ENCODE results near the gene PRODH.
"Not testable (repeated sequence)": the region's sequence is repeated elsewhere in the genome, so short reads cannot be mapped to it uniquely, and the experiment has no call there.

PRODH gene

GRCh38 chr22:18933914-18934313, 2.2 kb downstream of the PRODH start:
- Histone ChIP-seq H3K9me3 (ENCODE audit: control extremely low read depth in 1 of 5, control insufficient read depth in 4 of 5, insufficient read depth in 2 of 5, low read depth in 1 of 5, low read length in 4 of 5) (no peaks in the 10 kb centered on the region), H3K27me3 (replicated peaks in 2 of 5; ENCODE audit: control insufficient read depth in 4 of 5, insufficient read depth in 5 of 5, low read length in 4 of 5) (no peaks in the 10 kb centered on the region), H3K36me3 (ENCODE audit: control insufficient read depth in 4 of 4, insufficient read depth in 4 of 4, low read length in 3 of 4) (no peaks in the 10 kb centered on the region), H3K4me3 (ENCODE audit: control insufficient read depth in 1 of 7, extremely low read depth in 1 of 7, insufficient read depth in 4 of 7, low read depth in 2 of 7, low read length in 6 of 7) (no peak overlapping the region), H3K27ac (ENCODE audit: insufficient read depth in 1 of 2, low read depth in 1 of 2, low read length in 2 of 2, poor library complexity in 1 of 2, severe bottlenecking in 2 of 2) (no peak overlapping the region), H3K4me1 (ENCODE audit: control extremely low read depth in 1 of 4, control insufficient read depth in 4 of 4, insufficient read depth in 4 of 4, low read length in 3 of 4) (no peaks in the 10 kb centered on the region)
- ChIA-PET POLR2A (no interaction called here), CTCF (interaction anchor here (1.3 kb wide), 1 partner anchor 28 kb away, joined by 3 read pairs; the partner anchor contains the start of gene DGCR6)
- WGBS (ENCODE audit: insufficient coverage): no CpG with 5 or more reads among the region's 7 CpGs
- DNase-seq: no peak

- ChIA-PET POLR2A (no interaction called here), CTCF (interaction anchor here (1.9 kb wide), 1 partner anchor 26 kb away, joined by 7 read pairs; the partner anchor contains the start of gene DGCR6)
- WGBS (ENCODE audit: insufficient coverage): no CpG with 5 or more reads among the region's 16 CpGs
These were observed 4.0 kb downstream of the PRODH start for GRCh38 chr22:18931905-18932652.

DNA sequence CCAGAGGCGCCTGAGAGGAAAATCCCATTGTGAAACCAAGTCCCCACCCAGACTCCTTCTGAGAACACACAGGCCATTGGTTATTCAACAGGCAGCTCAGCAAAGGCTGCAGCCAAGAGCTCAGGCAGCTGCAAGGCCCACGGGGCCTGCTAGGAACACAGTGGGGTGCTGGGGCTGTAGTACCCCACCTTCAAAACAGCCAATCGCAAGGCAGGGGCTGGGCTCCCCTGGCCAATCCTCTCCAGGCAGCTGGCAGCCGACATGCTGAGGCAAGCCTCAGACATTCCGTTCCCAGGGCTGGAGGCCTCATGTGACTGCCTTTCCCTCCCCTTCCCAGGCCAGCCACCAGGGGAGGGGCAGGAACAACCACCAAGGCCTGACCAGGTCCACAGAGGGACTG, 6.6 kb downstream of the PRODH start:
- H3K36me3 ChIP-seq (ENCODE audit: control insufficient read depth in 4 of 4, insufficient read depth in 4 of 4, low read length in 3 of 4): no peaks in the 10 kb centered on the region
- no peaks in the 10 kb centered on the region for H3K27me3 ChIP-seq (replicated peaks in 2 of 5; ENCODE audit: control insufficient read depth in 4 of 5, insufficient read depth in 5 of 5, low read length in 4 of 5)
- H3K27ac ChIP-seq (ENCODE audit: insufficient read depth in 1 of 2, low read depth in 1 of 2, low read length in 2 of 2, poor library complexity in 1 of 2, severe bottlenecking in 2 of 2): no peak overlapping the region
- DNase-seq: no peak
- no CpG with 5 or more reads among the region's 5 CpGs for WGBS (ENCODE audit: insufficient coverage)
- ChIA-PET POLR2A (no interaction called here), CTCF (interaction anchor here (1.4 kb wide), 1 partner anchor 21 kb away, joined by 5 read pairs; no protein-coding TSS in a partner anchor)
- no peaks in the 10 kb centered on the region for H3K4me1 ChIP-seq (ENCODE audit: control extremely low read depth in 1 of 4, control insufficient read depth in 4 of 4, insufficient read depth in 4 of 4, low read length in 3 of 4)
- H3K4me3 ChIP-seq (ENCODE audit: control insufficient read depth in 1 of 7, extremely low read depth in 1 of 7, insufficient read depth in 4 of 7, low read depth in 2 of 7, low read length in 6 of 7): no peak overlapping the region
- no peaks in the 10 kb centered on the region for H3K9me3 ChIP-seq (ENCODE audit: control extremely low read depth in 1 of 5, control insufficient read depth in 4 of 5, insufficient read depth in 2 of 5, low read depth in 1 of 5, low read length in 4 of 5)

More at GRCh38 chr22:18931905-18932652, 4.0 kb downstream of the PRODH start:
- DNase-seq: no peak
- Histone ChIP-seq H3K4me1 (ENCODE audit: control extremely low read depth in 1 of 4, control insufficient read depth in 4 of 4, insufficient read depth in 4 of 4, low read length in 3 of 4) (no peaks in the 10 kb centered on the region), H3K27me3 (replicated peaks in 2 of 5; ENCODE audit: control insufficient read depth in 4 of 5, insufficient read depth in 5 of 5, low read length in 4 of 5) (no peaks in the 10 kb centered on the region), H3K27ac (ENCODE audit: insufficient read depth in 1 of 2, low read depth in 1 of 2, low read length in 2 of 2, poor library complexity in 1 of 2, severe bottlenecking in 2 of 2) (no peak overlapping the region), H3K36me3 (ENCODE audit: control insufficient read depth in 4 of 4, insufficient read depth in 4 of 4, low read length in 3 of 4) (no peaks in the 10 kb centered on the region), H3K4me3 (ENCODE audit: control insufficient read depth in 1 of 7, extremely low read depth in 1 of 7, insufficient read depth in 4 of 7, low read depth in 2 of 7, low read length in 6 of 7) (no peak overlapping the region), H3K9me3 (ENCODE audit: control extremely low read depth in 1 of 5, control insufficient read depth in 4 of 5, insufficient read depth in 2 of 5, low read depth in 1 of 5, low read length in 4 of 5) (no peaks in the 10 kb centered on the region)

- POLR2A ChIA-PET: no interaction called here
- H3K9me3 ChIP-seq (ENCODE audit: control extremely low read depth in 1 of 5, control insufficient read depth in 4 of 5, insufficient read depth in 2 of 5, low read depth in 1 of 5, low read length in 4 of 5): no peaks in the 10 kb centered on the region
- no peak overlapping the region for H3K27ac ChIP-seq (ENCODE audit: insufficient read depth in 1 of 2, low read depth in 1 of 2, low read length in 2 of 2, poor library complexity in 1 of 2, severe bottlenecking in 2 of 2)
- no peaks in the 10 kb centered on the region for H3K27me3 ChIP-seq (replicated peaks in 2 of 5; ENCODE audit: control insufficient read depth in 4 of 5, insufficient read depth in 5 of 5, low read length in 4 of 5)
- no peaks in the 10 kb centered on the region for H3K36me3 ChIP-seq (ENCODE audit: control insufficient read depth in 4 of 4, insufficient read depth in 4 of 4, low read length in 3 of 4)
- no peak for DNase-seq
- H3K4me3 ChIP-seq (ENCODE audit: control insufficient read depth in 1 of 7, extremely low read depth in 1 of 7, insufficient read depth in 4 of 7, low read depth in 2 of 7, low read length in 6 of 7): no peak overlapping the region
- H3K4me1 ChIP-seq (ENCODE audit: control extremely low read depth in 1 of 4, control insufficient read depth in 4 of 4, insufficient read depth in 4 of 4, low read length in 3 of 4): no peaks in the 10 kb centered on the region
- no CpG with 5 or more reads among the region's 5 CpGs for WGBS (ENCODE audit: insufficient coverage)
- CTCF ChIA-PET: interaction anchor here (1.0 to 1.8 kb wide), 3 partner anchors 9 to 20 kb away, joined by 4 to 6 read pairs (median 4); partner anchors contain the start of gene PRODH
These were observed 8.5 kb downstream of the PRODH start for GRCh38 chr22:18927573-18927972.

DNA sequence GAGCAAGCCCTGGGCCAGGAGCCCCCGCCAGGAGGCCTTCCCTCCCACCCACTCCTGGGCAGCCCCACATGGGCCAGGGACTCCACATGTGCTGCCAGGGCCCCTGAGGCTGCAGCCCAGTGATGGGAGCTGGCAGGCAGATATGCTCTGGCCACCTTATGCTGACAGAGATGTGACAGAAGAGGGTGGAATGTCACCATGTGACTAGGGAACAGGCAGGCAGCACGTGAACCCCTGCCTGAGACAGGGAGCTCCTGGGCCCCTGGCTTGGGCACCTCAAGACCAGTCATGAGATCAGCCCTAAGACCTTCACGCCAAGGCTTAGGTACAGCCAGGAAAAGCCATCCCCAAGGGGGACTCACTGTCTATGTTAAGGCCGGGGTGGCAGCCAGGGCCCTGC, 9.1 kb downstream of the PRODH start:
- no CpG with 5 or more reads among the region's 4 CpGs for WGBS (ENCODE audit: insufficient coverage)
- Histone ChIP-seq H3K9me3 (ENCODE audit: control extremely low read depth in 1 of 5, control insufficient read depth in 4 of 5, insufficient read depth in 2 of 5, low read depth in 1 of 5, low read length in 4 of 5) (no peaks in the 10 kb centered on the region), H3K4me3 (ENCODE audit: control insufficient read depth in 1 of 7, extremely low read depth in 1 of 7, insufficient read depth in 4 of 7, low read depth in 2 of 7, low read length in 6 of 7) (no peak overlapping the region), H3K4me1 (ENCODE audit: control extremely low read depth in 1 of 4, control insufficient read depth in 4 of 4, insufficient read depth in 4 of 4, low read length in 3 of 4) (no peaks in the 10 kb centered on the region), H3K27me3 (replicated peaks in 2 of 5; ENCODE audit: control insufficient read depth in 4 of 5, insufficient read depth in 5 of 5, low read length in 4 of 5) (no peaks in the 10 kb centered on the region), H3K36me3 (ENCODE audit: control insufficient read depth in 4 of 4, insufficient read depth in 4 of 4, low read length in 3 of 4) (no peaks in the 10 kb centered on the region), H3K27ac (ENCODE audit: insufficient read depth in 1 of 2, low read depth in 1 of 2, low read length in 2 of 2, poor library complexity in 1 of 2, severe bottlenecking in 2 of 2) (no peak overlapping the region)
- ChIA-PET POLR2A (no interaction called here), CTCF (interaction anchor here (1.0 to 1.8 kb wide), 2 partner anchors 10 to 17 kb away, joined by 4 to 6 read pairs; partner anchors contain the start of gene PRODH)
- DNase-seq: no peak

GRCh38 chr22:18925368-18926064, 10.6 kb downstream of the PRODH start:
- H3K27me3 ChIP-seq (replicated peaks in 2 of 5; ENCODE audit: control insufficient read depth in 4 of 5, insufficient read depth in 5 of 5, low read length in 4 of 5): no peaks in the 10 kb centered on the region
- H3K4me1 ChIP-seq (ENCODE audit: control extremely low read depth in 1 of 4, control insufficient read depth in 4 of 4, insufficient read depth in 4 of 4, low read length in 3 of 4): no peaks in the 10 kb centered on the region
- CTCF ChIA-PET: no interaction called here
- DNase-seq: no peak
- no peaks in the 10 kb centered on the region for H3K9me3 ChIP-seq (ENCODE audit: control extremely low read depth in 1 of 5, control insufficient read depth in 4 of 5, insufficient read depth in 2 of 5, low read depth in 1 of 5, low read length in 4 of 5)
- H3K4me3 ChIP-seq (ENCODE audit: control insufficient read depth in 1 of 7, extremely low read depth in 1 of 7, insufficient read depth in 4 of 7, low read depth in 2 of 7, low read length in 6 of 7): no peak overlapping the region
- no peak overlapping the region for H3K27ac ChIP-seq (ENCODE audit: insufficient read depth in 1 of 2, low read depth in 1 of 2, low read length in 2 of 2, poor library complexity in 1 of 2, severe bottlenecking in 2 of 2)
- no CpG with 5 or more reads among the region's 20 CpGs for WGBS (ENCODE audit: insufficient coverage)
- POLR2A ChIA-PET: no interaction called here
- H3K36me3 ChIP-seq (ENCODE audit: control insufficient read depth in 4 of 4, insufficient read depth in 4 of 4, low read length in 3 of 4): no peaks in the 10 kb centered on the region

DNA sequence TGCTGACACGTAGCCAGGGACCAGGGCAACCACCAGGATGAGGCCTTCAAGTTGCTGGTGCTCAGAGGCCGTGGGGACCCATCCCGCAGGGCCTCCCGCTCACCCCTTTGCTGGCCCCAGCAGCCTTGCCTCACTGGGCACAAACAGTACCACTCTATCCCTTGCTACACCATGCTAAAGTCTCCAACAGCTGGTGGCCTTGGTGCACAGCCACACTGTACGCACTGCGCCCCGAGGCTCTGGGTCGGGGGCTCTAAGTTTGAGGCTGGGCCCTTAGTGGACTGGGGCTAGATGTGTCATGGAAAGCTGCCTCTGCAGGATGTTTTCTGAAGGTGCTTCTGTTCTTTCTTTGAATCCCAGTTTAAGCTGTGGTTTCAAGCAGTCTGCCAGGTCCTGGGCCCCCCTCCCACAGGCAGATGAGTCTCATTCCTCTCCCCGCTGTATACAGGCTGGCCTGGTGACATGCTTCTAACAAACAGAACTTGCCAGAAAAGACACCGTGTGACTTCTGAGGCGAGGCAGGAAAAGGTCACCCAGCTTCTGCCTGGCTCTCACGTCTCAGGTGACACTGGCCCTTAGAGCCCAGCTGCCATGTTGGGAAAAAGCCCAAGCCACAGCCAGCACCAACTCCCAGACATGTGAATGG, 15.7 kb downstream of the PRODH start:
- H3K27ac ChIP-seq (ENCODE audit: insufficient read depth in 1 of 2, low read depth in 1 of 2, low read length in 2 of 2, poor library complexity in 1 of 2, severe bottlenecking in 2 of 2); H3K36me3 ChIP-seq (ENCODE audit: control insufficient read depth in 4 of 4, insufficient read depth in 4 of 4, low read length in 3 of 4); H3K27me3 ChIP-seq (replicated peaks in 2 of 5; ENCODE audit: control insufficient read depth in 4 of 5, insufficient read depth in 5 of 5, low read length in 4 of 5); H3K4me1 ChIP-seq (ENCODE audit: control extremely low read depth in 1 of 4, control insufficient read depth in 4 of 4, insufficient read depth in 4 of 4, low read length in 3 of 4); H3K4me3 ChIP-seq (ENCODE audit: control insufficient read depth in 1 of 7, extremely low read depth in 1 of 7, insufficient read depth in 4 of 7, low read depth in 2 of 7, low read length in 6 of 7); H3K9me3 ChIP-seq (ENCODE audit: control extremely low read depth in 1 of 5, control insufficient read depth in 4 of 5, insufficient read depth in 2 of 5, low read depth in 1 of 5, low read length in 4 of 5); DNase-seq; POLR2A ChIA-PET: not testable (repeated sequence)
- CTCF ChIA-PET: interaction anchor here (1.7 kb wide), 1 partner anchor 11 kb away, joined by 5 read pairs; no protein-coding TSS in a partner anchor
- no CpG with 5 or more reads among the region's 12 CpGs for WGBS (ENCODE audit: insufficient coverage)
